ENCODE data around the gene LNX1.
"Not testable (repeated sequence)": the region's sequence is repeated elsewhere in the genome, so short reads cannot be mapped to it uniquely, and the experiment has no call there.

Gene LNX1

GRCh38 chr4:53494851-53495250, 96.4 kb downstream of the LNX1 start:
- DNase-seq (ENCODE audit: low read depth): no peak

- peak; percentile 70 for DNase-seq (ENCODE audit: low read depth)
Measured at GRCh38 chr4:53490965-53491622, 100.2 kb downstream of the LNX1 start.

DNA sequence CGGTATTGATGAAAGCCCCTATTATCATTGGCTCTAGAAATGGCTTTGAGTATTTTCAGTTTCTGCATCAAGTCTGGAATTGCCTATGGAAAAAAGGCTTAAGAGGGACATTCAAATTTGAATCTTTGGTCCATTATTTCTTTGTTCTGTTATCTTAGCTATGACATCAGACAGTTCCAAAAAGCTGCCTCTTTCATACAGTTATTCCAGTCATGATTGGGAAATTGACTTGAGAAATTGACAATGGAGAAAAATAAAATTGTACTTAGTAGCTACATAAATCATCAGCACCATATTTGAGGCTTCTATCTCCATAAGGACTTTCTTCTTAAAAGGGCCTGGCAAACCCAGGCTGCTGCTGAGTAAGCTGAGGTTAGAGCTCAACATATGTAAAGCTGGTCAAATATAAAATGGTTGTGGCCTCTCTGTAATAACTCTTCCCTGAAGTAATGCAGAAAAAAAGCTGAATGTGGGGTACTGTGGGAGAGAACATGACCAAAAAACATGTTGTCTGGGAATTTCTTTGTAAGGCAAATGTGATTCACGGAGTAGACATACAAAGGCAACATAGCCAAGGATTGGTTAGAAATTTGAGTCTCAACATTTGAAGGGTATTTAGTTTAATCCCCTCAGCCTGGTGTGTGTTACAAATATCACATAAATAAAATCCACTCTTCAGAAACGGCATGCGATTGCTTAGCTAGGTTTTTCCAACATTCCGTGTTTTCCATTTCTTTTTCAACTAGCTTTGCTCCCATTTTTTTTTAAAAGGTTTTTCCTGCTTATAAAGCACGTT, 100.9 kb downstream of the LNX1 start:
- DNase-seq (ENCODE audit: low read depth): no peak

DNA sequence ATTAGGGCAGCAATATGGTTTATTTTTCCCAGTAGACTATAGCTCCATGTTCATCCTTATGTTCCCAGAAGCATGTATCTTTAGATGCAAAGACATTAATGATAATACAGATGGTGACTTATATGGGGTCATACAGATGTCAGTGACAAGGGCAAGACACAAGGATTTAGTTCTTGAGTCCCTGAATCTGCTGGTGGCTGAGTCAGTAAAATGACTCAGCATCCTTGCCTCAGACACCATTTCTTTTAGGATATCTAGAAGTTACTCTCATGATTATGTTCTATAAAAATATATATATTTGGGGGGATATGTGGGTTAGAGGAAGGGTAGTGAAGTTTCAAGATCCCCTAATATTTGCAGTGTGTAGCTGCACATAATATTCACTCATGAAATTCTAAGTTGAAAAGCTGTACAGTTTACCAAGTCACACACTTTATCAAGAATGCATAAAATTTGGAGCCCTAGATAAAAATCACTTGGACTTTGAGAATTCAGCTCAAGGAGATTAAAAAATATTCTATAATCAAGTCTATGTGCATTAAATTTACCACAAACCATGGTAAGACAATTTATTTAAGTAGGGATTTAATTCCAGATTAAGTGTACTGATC, 101.9 kb downstream of the LNX1 start:
- peak; percentile 35 for DNase-seq (ENCODE audit: low read depth)

DNA sequence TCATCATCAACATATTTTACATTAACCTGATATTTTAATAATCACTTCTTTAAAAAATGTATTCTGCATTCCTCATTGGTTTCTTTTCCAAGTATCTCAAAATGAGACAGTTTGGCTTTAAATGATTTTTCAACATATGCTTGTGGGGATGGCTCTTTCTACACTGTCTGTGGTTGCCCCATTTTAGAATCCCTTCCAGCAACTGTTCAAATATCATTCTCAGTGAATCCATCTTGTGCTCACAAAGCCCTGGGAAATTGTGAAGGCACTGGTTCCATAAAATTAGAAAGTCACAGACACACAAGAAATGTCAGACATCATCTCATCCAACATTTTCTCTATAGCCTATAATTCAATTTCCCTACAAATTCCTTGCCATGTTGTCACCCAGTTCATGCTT, 103.5 kb downstream of the LNX1 start:
- no peak for DNase-seq (ENCODE audit: low read depth)

- DNase-seq (ENCODE audit: low read depth): no peak
Measured at GRCh38 chr4:53485658-53486040, 105.6 kb downstream of the LNX1 start.

GRCh38 chr4:53484911-53485657, 106.2 kb downstream of the LNX1 start:
- DNase-seq (ENCODE audit: low read depth): no peak

DNA sequence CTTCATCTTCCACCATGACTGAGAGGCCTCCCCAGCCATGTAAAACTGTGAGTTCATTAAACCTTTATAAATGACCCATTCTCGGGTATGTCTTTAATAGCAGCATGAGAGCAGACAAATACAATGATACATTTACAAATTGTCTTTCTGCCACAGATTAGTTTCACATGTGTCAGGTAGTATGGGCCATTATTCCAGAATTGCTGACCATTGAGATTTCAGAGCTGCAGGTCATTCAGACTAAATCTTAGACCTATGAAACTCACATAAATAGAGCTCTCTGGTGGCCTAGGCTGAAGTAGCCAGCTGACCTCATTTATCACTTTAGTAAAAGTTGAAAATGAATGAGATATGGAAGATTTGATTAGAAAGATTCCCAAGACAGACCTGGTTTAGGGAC, 108.0 kb downstream of the LNX1 start:
- DNase-seq (ENCODE audit: low read depth): no peak

GRCh38 chr4:53481586-53481985, 109.7 kb downstream of the LNX1 start:
- DNase-seq (ENCODE audit: low read depth): no peak

DNA sequence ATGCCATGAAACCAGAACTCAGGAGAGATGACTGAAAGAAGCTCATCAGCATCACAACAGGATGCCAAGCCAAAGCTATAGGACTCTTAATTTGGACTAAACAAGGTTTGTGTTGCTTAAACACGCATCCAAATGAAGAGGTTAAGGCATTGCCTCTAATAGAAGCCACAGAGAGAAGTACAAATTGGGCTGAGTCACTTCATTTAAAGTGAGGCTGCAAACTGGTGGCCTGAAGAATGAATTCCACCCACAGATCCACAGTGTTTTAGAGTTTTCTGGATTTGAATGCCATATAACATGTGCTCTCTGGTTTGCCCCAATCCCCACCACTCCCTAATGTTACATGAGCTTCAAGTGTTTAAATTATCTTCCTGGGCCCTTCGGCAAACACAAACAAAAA, 110.4 kb downstream of the LNX1 start:
- DNase-seq (ENCODE audit: low read depth): no peak

- DNase-seq (ENCODE audit: low read depth): peak; percentile 50
Measured at GRCh38 chr4:53479736-53480525, 111.4 kb downstream of the LNX1 start.

DNA sequence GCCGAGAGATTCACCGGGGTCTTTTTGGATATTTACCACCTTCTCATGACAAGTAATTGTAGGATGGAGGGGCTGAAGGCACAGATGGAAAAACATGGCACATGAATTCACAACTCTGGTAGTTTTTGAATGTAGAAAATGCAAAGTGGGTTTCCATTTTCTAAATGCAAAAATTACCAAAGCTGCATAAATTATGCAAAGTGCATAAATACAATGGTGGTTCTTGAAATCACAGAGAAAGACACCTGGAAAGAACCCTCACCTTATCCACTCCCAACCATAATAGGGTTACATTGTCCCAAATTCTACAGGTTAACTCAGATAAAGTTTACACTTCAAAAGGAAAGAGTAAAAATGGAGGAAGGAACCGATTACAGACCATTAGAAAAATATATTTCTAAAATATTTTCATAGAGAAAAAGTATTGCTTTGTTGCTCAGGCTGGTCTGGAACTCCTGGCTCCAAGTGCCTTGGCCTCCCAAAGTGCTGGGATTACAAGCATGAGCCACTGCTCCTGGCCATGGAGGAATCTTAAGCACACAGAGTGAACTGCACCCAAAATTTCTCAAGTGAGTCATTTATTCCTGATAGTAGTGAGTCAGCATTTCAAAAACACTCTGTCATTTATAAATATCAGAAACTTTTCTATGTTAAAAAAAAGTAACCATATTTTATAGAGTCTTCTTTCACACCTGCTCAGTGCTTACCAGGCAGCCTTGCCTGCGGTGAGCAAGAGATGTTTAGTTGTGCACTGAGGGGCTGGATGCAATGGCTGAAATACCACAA, 112.4 kb downstream of the LNX1 start:
- peak; percentile 77 for DNase-seq (ENCODE audit: low read depth)

GRCh38 chr4:53477636-53478035, 113.7 kb downstream of the LNX1 start:
- DNase-seq (ENCODE audit: low read depth): no peak

DNA sequence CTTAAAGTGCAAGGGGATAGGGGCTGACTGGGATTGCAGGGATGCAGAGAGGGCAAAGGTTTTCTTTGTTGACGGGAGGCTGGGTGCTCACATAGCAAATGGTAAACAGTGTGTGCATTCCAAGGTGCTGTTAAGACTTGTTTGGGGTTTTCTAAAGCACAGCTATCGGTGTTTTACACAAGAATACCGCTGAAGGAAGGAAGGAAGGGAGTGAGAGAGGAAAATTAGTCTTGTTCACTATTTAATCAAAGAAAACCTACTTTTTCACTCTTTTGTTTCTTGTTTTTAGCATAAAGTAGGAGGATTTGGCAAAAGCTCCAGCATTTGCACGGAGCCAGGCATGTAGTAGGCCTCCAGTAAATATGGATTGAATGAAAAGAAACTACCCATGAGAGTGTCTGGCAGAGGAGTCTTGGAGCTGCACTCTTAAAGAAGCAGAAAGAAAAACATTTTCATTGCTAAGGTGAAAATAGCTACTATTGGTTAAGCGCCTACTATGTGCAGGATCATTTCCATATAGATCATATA, 114.2 kb downstream of the LNX1 start:
- no peak for DNase-seq (ENCODE audit: low read depth)

DNA sequence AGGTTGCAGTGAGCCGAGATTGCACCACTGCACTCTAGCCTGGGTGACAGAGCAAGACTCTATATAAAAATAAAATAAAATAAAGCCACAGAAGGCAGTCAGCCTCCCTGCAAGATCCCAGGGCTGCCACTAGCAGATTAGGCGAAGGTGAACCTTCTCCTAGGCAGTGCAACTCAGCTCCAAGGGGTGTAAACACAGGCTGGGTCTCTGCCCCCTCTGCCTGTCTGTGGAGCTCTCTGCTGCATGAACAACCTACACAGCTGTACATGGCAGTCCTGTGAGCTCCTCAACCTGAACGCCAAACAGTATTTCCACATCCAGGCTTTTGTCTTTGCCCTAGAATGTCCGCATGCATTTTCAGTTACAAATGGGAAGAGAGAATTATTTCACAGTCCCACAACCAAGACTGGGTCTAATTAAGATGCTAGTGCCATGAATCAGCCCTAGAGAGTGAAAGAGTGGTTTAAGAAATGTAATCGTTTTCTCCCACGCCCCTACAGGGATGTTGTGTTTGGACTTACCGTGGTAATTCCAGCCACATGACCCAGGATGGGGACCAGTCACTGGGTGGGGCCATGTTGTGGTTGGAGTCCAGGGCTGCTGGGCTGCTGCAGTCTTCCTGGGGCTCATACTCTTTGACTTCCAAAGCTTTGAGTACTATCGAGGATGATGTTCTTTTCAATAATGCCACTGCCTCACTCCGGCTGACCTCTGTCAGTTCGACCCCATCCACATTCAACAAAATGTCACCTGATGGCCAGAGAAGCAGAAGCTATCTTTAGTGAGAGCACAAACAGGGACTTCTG, 114.9 kb downstream of the LNX1 start:
- peak; percentile 94 for DNase-seq (ENCODE audit: low read depth)

DNA sequence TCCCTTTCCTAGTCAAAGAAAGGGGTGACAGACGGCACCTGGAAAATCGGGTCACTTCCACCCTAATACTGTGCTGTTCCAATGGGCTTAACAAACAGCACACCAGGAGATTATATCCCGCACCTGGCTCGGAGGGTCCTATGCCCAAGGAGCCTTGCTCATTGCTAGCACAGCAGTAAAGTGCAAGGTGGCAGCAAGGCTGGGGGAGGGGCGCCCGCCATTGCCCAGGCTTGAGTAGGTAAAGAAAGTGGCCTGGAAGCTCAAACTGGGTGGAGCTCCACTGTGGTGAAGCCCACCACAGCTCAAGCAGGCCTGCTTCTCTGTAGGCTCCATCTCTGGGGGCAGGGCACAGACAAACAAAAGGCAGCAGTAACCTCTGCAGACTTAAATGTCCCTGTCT, 124.7 kb downstream of the LNX1 start:
- DNase-seq (ENCODE audit: low read depth): not testable (repeated sequence)

DNA sequence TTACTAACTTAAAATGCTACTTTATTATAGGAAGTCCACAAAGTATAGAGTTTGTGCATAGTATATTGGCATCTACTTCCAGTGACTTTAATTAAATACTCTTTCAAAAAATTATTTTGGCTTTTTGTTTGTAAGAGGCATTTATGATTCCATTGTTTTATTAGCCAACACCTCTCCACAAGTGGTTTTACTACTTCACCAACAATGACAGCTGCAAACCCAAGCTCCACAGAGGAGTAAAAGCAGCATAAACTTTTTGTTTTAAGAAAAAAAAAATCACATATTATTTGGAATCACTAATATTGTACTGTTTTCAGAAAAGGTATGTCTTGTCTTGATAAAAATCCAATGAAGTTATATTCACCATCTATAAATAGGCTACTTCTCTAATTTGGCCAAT, 125.4 kb downstream of the LNX1 start:
- DNase-seq (ENCODE audit: low read depth): no peak

DNA sequence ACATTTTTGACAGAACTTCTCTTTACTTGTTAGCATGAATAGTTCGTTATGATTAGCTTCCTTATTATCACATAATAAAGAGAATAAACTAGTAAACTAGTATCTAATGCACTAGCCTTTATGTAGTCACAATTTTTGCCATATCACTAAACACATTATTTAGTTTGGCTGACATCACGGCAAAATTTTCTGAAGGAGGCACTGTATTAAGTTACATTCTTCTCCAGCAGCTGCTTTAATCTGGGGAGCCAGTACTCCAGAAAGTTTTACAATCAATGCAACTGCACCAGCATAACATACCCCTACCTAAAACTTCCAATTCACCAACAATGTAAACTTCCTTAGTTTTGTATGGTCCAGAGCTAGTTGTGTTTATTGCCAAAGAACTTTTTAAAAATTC, 126.0 kb downstream of the LNX1 start:
- DNase-seq (ENCODE audit: low read depth): no peak

GRCh38 chr4:53463340-53463739, 127.9 kb downstream of the LNX1 start:
- DNase-seq (ENCODE audit: low read depth): no peak

GRCh38 chr4:53461244-53461643, 130.0 kb downstream of the LNX1 start:
- no peak for DNase-seq (ENCODE audit: low read depth)

Measured in HS-5 (cell line).